Measurements from ENCODE around the gene EFHC2.

GRCh38 chrX:44162964-44163475 lies 180.5 kb downstream of the EFHC2 start:
- TF ChIP-seq POLR2A (IDR thresholded peaks at IDR 0.05), result no peak
- TF ChIP-seq CTCF (IDR thresholded peaks at IDR 0.05), result no peak

Data from thyroid gland (tissue), 4 donors.